ENCODE measurements around the gene IRF2. TPM values are rescaled to one million over a fixed set of nuclear protein-coding genes. Genes with fewer than 3 reads are reported as not detected.

The IRF2 gene
- total RNA-seq, 2 donors from 2014 or later = 17.3 to 24.6 TPM

- Histone ChIP-seq H3K36me3 (ENCODE audit: control insufficient read depth, insufficient read depth, low read length) (no peaks in the 10 kb centered on the region), H3K4me1 (ENCODE audit: control insufficient read depth, insufficient read depth, low read length) (peaks cover 2% of the 10 kb centered on the region), H3K9me3 (ENCODE audit: control insufficient read depth, low read length) (no peaks in the 10 kb centered on the region), H3K27me3 (ENCODE audit: control insufficient read depth, insufficient read depth, low read length, poor library complexity, severe bottlenecking) (no peaks in the 10 kb centered on the region), H3K27ac (ENCODE audit: low read depth, low read length) (no peak overlapping the region), H3K4me3 (ENCODE audit: low read length) (no peak overlapping the region), H3K9ac (ENCODE audit: extremely low read depth, low read length, poor library complexity, severe bottlenecking) (no peak overlapping the region)
- Mint-ChIP-seq H3K4me3 (no peak overlapping the region), H3K27ac (no peak overlapping the region), H3K27me3 (ENCODE audit: insufficient read depth) (no peaks in the 10 kb centered on the region), H3K36me3 (ENCODE audit: low read depth) (no peaks in the 10 kb centered on the region), H3K4me1 (peaks cover 64% of the 10 kb centered on the region), H3K9me3 (no peaks in the 10 kb centered on the region)
- TF ChIP-seq CTCF (conservative IDR thresholded peaks at IDR 0.05) = no peak
- no peak for DNase-seq
- 100% methylated on average over 2 of the region's 2 CpGs; no CpG with 5 or more reads in 1 of the 2 experiments for WGBS, 2 experiments (ENCODE audit: insufficient coverage in 1 of 2, insufficient read length in 1 of 2)
These were observed 31.0 kb downstream of the IRF2 start for GRCh38 chr4:184443318-184443717.

GRCh38 chr4:184442314-184442635, 32.1 kb downstream of the IRF2 start:
- Mint-ChIP-seq H3K36me3 (ENCODE audit: low read depth) (no peaks in the 10 kb centered on the region), H3K9me3 (no peaks in the 10 kb centered on the region), H3K27ac (peak overlapping the region; percentile 87), H3K4me3 (peak overlapping the region; percentile 25), H3K4me1 (peaks cover 66% of the 10 kb centered on the region), H3K27me3 (ENCODE audit: insufficient read depth) (no peaks in the 10 kb centered on the region)
- Histone ChIP-seq H3K27me3 (ENCODE audit: control insufficient read depth, insufficient read depth, low read length, poor library complexity, severe bottlenecking) (no peaks in the 10 kb centered on the region), H3K9me3 (ENCODE audit: control insufficient read depth, low read length) (no peaks in the 10 kb centered on the region), H3K9ac (ENCODE audit: extremely low read depth, low read length, poor library complexity, severe bottlenecking) (no peak overlapping the region), H3K4me3 (ENCODE audit: low read length) (no peak overlapping the region), H3K27ac (ENCODE audit: low read depth, low read length) (no peak overlapping the region), H3K4me1 (ENCODE audit: control insufficient read depth, insufficient read depth, low read length) (peaks cover 2% of the 10 kb centered on the region), H3K36me3 (ENCODE audit: control insufficient read depth, insufficient read depth, low read length) (no peaks in the 10 kb centered on the region)
- no peak for TF ChIP-seq CTCF (conservative IDR thresholded peaks at IDR 0.05)
- no peak for DNase-seq
- 71% methylated on average over 3 of the region's 3 CpGs; no CpG with 5 or more reads in 1 of the 2 experiments for WGBS, 2 experiments (ENCODE audit: insufficient coverage in 1 of 2, insufficient read length in 1 of 2)

DNA sequence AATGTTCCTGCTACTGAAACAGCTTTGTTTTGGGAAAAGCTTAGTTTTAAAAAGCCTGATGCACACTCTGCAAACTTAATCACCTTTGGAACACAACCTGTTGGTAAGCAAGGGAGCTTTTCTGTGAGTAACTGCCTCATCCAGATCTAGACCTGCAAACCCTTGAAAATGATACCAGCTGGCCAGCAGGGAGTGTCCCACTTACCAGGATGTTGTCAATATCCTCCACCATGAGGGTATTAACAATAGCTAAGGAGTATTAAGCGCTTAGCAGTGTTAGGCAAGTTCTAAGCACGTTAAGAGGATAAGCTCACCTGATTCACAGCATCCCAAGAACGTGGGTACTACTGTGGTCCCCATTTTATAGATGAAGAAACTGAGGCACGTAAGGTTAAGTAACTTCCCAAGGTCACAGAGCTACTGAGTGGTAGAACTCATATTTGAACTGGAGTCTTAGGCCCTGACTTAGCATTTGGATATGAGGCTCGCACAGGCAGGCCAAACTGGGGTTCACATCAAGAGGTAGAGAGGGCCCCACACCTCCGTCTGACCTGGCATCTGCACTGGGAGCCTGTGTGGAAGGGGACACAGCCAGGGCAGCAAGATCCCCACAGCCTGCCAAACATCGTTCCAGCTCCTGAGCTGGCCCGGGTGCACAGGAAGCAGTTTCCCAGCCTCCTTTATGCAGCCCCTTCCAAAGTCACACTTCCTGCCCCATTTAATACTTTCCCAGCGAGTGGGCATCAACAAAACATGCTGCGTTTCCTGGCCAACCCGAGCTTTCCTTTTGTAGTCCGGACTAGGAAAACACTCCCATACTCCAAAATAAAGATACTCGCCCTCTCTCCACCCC, 32.7 kb downstream of the IRF2 start:
- H3K4me3 ChIP-seq (ENCODE audit: low read length) = no peak overlapping the region
- TF ChIP-seq CTCF (conservative IDR thresholded peaks at IDR 0.05) = no peak
- Mint-ChIP-seq H3K9me3 (no peaks in the 10 kb centered on the region), H3K27me3 (ENCODE audit: insufficient read depth) (no peaks in the 10 kb centered on the region), H3K36me3 (ENCODE audit: low read depth) (no peaks in the 10 kb centered on the region), H3K27ac (peak overlapping the region; percentile 87), H3K4me1 (peaks cover 62% of the 10 kb centered on the region), H3K4me3 (peak overlapping the region; percentile 25)
- H3K27ac ChIP-seq (ENCODE audit: low read depth, low read length) = no peak overlapping the region
- no peak overlapping the region for H3K9ac ChIP-seq (ENCODE audit: extremely low read depth, low read length, poor library complexity, severe bottlenecking)
- peaks cover 2% of the 10 kb centered on the region for H3K4me1 ChIP-seq (ENCODE audit: control insufficient read depth, insufficient read depth, low read length)
- DNase-seq = peak; percentile 80
- H3K27me3 ChIP-seq (ENCODE audit: control insufficient read depth, insufficient read depth, low read length, poor library complexity, severe bottlenecking) = no peaks in the 10 kb centered on the region
- no peaks in the 10 kb centered on the region for H3K36me3 ChIP-seq (ENCODE audit: control insufficient read depth, insufficient read depth, low read length)
- WGBS, 2 experiments (ENCODE audit: insufficient coverage in 1 of 2, insufficient read length in 1 of 2) = 78 to 89% methylated on average over 9 to 13 of the region's 13 CpGs
- H3K9me3 ChIP-seq (ENCODE audit: control insufficient read depth, low read length) = no peaks in the 10 kb centered on the region

All from endodermal cell (in vitro differentiated cells).